Smooth muscle cell (in vitro differentiated cells): ENCODE data around the gene PRICKLE3. TPM values are rescaled to one million over a fixed set of nuclear protein-coding genes. Genes with fewer than 3 reads are reported as not detected.

Experiments
- DNase-seq: peaks from one replicate; lab custom pipeline; 2025; ENCODE audit not compliant: unreplicated experiment; lab: John Stamatoyannopoulos, UW
- H2AFZ ChIP-seq: fragments of 200-600 bp; sonication (generic); 2 replicates; pipeline ENCODE4 v1.6.0; 2016; ENCODE audit warnings: antibody characterized with exemption, low read depth, mild to moderate bottlenecking
- H3F3A ChIP-seq: fragments of 200-600 bp; sonication (generic); 2 replicates; pipeline ENCODE4 v1.6.0; 2017; ENCODE audit warnings: antibody characterized with exemption, low read depth
- H3K27ac ChIP-seq: fragments of 200-600 bp; sonication (generic); 2 replicates; pipeline ENCODE4 v1.5.1; 2016; ENCODE audit warnings: low read depth, mild to moderate bottlenecking
- H3K27me3 ChIP-seq: fragments of 200-600 bp; sonication (generic); 2 replicates; pipeline ENCODE4 v1.6.1; 2016; ENCODE audit warnings: low read depth, mild to moderate bottlenecking
- H3K36me3 ChIP-seq: fragments of 200-600 bp; sonication (generic); 2 replicates; pipeline ENCODE4 v1.5.1; 2016; ENCODE audit warnings: low read depth
- H3K4me1 ChIP-seq: fragments of 200-600 bp; sonication (generic); 2 replicates; pipeline ENCODE4 v1.5.1; 2016; ENCODE audit warnings: low read depth
- H3K4me2 ChIP-seq: fragments of 200-600 bp; sonication (generic); 2 replicates; pipeline ENCODE4 v1.6.0; 2016; ENCODE audit warnings: mild to moderate bottlenecking
- H3K4me3 ChIP-seq: fragments of 200-600 bp; sonication (generic); 2 replicates; pipeline ENCODE4 v1.5.1; 2016; ENCODE audit warnings: mild to moderate bottlenecking
- H3K79me2 ChIP-seq: fragments of 200-600 bp; sonication (generic); 2 replicates; pipeline ENCODE4 v1.6.0; 2016; ENCODE audit warnings: low read depth, mild to moderate bottlenecking
- H3K9ac ChIP-seq: fragments of 200-600 bp; sonication (generic); 2 replicates; pipeline ENCODE4 v1.6.0; 2016; ENCODE audit warnings: low read depth
- H3K9me3 ChIP-seq: fragments of 200-600 bp; sonication (generic); replicated peaks from 2 replicates; pipeline ENCODE4 v1.5.1; 2016; ENCODE audit warnings: low read depth
- H4K20me1 ChIP-seq: fragments of 200-600 bp; sonication (generic); 2 replicates; pipeline ENCODE4 v1.6.0; 2016; ENCODE audit warnings: low read depth
- WGBS: methylation state at CpG from one replicate; pipeline ENCODE4 v1.1.7; 2016; ENCODE audit warnings: low lambda C conversion rate; 5-methylcytosine and 5-hydroxymethylcytosine counted together
- polyA plus RNA-seq: library from polyadenylated mRNA; unstranded; fragments of >200 nt; fragmentation: Nextera tagmentation; extraction: Ambion mirVana; gene quantifications from 2 replicates; pipeline ENCODE4 v1.2.1, GENCODE V29; 2016
- total RNA-seq: library from RNA; depleted of rRNA; stranded (reverse); fragments of >200 nt; gene quantifications from 2 replicates; pipeline ENCODE4 v1.2.3, GENCODE V29; 2014
- TF ChIP-seq, protein P1 (sequence below): fragments of 200-600 bp; sonication (generic); IDR thresholded peaks from 2 replicates; pipeline ENCODE4 v1.5.1; 2017; ENCODE audit warnings: borderline replicate concordance, mild to moderate bottlenecking, antibody characterized with exemption; ENCODE audit not compliant: insufficient read depth, poor library complexity, severe bottlenecking

The PRICKLE3 gene, protein sequence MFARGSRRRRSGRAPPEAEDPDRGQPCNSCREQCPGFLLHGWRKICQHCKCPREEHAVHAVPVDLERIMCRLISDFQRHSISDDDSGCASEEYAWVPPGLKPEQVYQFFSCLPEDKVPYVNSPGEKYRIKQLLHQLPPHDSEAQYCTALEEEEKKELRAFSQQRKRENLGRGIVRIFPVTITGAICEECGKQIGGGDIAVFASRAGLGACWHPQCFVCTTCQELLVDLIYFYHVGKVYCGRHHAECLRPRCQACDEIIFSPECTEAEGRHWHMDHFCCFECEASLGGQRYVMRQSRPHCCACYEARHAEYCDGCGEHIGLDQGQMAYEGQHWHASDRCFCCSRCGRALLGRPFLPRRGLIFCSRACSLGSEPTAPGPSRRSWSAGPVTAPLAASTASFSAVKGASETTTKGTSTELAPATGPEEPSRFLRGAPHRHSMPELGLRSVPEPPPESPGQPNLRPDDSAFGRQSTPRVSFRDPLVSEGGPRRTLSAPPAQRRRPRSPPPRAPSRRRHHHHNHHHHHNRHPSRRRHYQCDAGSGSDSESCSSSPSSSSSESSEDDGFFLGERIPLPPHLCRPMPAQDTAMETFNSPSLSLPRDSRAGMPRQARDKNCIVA
- 3.5 and 11.3 TPM in 2 replicates for total RNA-seq
- 11.5 and 14.5 TPM in 2 replicates for polyA plus RNA-seq

DNA sequence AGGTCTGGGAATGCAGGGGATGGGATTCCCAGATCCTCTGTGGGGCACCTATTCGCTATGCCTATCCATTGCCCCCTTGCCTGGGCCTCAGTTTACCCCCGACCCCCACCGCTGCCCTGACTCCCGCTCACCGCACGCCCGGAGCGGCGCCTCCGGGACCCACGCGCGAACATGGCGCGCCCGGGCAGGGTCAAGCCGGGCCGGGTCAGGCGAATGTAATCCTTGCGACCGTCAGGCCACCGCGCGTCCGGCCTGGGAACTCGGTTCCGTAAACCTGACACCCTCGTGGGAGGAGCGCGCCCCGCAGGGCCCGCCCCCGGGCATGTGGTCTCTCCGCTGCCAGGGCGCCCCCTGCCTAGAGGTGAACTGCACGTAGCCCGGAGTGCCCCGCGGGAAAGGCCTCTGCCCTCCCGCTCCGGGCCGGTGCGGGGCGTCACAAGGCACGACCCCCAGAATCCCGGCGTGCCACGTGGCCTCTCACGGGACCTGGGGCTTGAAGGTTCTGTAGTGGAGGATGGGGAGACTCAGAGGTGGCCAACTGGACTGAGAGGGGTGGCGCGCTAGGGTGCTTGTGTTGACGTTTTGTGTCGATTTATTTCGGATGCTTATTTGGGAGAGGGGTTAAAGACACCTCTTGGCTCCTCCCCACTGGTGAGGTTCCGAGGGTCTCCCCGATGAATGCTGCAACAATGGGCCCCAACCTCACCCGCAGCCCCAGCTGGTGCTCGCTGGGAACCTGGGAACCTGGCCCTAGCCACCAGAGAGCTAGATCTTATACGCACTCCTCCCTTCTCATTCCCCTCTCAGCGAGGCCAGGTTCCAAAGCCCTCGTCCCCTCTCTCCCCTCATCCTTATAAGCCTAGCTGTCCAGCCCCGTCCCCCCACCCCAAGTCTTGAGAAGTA, at the start of gene PRICKLE3:
TSS of gene PRICKLE3 (minus strand) at position 249 of the 903 bp plus-strand sequence. CDS start at position 173, 76 bp downstream.
- peak within 1 kb of the TSS; percentile 57 for H3K27ac ChIP-seq
- H3K36me3 ChIP-seq: no peaks in the 10 kb centered on the region
- peaks cover 7% of the 10 kb centered on the region for H4K20me1 ChIP-seq
- H3K4me1 ChIP-seq: no peaks in the 10 kb centered on the region
- H3K9me3 ChIP-seq: no peaks in the 10 kb centered on the region
- H3K79me2 ChIP-seq: no peaks in the 10 kb centered on the region
- WGBS: 53% methylated on average over 58 of the region's 62 CpGs
- peak within 1 kb of the TSS; percentile 87 for H3K4me2 ChIP-seq
- H3F3A ChIP-seq: no peaks in the 10 kb centered on the region
- H3K4me3 ChIP-seq: peak within 1 kb of the TSS; percentile 50
- TF ChIP-seq, protein P1, sequence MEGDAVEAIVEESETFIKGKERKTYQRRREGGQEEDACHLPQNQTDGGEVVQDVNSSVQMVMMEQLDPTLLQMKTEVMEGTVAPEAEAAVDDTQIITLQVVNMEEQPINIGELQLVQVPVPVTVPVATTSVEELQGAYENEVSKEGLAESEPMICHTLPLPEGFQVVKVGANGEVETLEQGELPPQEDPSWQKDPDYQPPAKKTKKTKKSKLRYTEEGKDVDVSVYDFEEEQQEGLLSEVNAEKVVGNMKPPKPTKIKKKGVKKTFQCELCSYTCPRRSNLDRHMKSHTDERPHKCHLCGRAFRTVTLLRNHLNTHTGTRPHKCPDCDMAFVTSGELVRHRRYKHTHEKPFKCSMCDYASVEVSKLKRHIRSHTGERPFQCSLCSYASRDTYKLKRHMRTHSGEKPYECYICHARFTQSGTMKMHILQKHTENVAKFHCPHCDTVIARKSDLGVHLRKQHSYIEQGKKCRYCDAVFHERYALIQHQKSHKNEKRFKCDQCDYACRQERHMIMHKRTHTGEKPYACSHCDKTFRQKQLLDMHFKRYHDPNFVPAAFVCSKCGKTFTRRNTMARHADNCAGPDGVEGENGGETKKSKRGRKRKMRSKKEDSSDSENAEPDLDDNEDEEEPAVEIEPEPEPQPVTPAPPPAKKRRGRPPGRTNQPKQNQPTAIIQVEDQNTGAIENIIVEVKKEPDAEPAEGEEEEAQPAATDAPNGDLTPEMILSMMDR: no peak
- peak; percentile 32 for DNase-seq
- H3K9ac ChIP-seq: no peak within 1 kb of the TSS
- H2AFZ ChIP-seq: no peak within 1 kb of the TSS
- no peaks in the 10 kb centered on the region for H3K27me3 ChIP-seq

DNA sequence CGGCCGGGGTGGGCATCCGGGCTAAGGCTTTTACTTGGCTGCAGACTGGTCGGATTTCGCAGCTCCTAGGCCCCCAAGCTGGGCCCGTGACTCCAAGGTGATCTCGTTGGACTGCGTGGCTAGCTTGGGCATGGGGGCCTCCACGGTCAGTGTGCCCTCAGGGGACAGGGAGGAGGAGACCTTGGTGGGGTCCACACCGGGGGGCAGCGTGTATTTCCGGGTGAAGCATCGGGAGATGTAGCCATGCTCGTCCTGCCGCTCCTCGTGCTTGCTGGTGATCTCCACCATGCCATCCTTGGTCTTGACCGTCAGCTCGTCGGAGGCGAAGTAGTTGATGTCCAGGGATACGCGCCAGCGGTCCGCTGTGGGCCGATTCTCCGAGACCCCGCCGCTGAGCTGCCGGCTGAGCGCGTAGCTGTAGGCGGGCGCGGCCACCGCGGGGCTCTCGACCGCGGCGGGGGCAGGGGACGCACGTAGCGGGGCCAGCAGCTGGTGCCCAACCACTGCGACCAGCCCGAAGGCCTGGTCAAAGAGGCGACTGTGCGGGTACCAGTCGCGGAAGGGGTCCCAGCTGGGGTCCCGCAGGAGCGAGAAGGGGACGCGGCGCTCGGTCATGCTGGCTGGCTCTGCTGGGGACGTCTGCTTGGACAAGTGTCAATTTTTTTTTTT, 47.8 kb upstream of the PRICKLE3 start:
- H2AFZ ChIP-seq: no peak overlapping the region
- WGBS: 93% methylated on average over 56 of the region's 56 CpGs
- no peaks in the 10 kb centered on the region for H3K27me3 ChIP-seq
- H3K4me3 ChIP-seq: no peak overlapping the region
- H3K36me3 ChIP-seq: no peaks in the 10 kb centered on the region
- H3F3A ChIP-seq: no peaks in the 10 kb centered on the region
- no peak overlapping the region for H3K4me2 ChIP-seq
- TF ChIP-seq, protein P1: no peak
- no peaks in the 10 kb centered on the region for H3K79me2 ChIP-seq
- H3K27ac ChIP-seq: no peak overlapping the region
- H3K9ac ChIP-seq: no peak overlapping the region
- H4K20me1 ChIP-seq: no peaks in the 10 kb centered on the region
- DNase-seq: no peak
- H3K9me3 ChIP-seq: no peaks in the 10 kb centered on the region
- no peaks in the 10 kb centered on the region for H3K4me1 ChIP-seq

DNA sequence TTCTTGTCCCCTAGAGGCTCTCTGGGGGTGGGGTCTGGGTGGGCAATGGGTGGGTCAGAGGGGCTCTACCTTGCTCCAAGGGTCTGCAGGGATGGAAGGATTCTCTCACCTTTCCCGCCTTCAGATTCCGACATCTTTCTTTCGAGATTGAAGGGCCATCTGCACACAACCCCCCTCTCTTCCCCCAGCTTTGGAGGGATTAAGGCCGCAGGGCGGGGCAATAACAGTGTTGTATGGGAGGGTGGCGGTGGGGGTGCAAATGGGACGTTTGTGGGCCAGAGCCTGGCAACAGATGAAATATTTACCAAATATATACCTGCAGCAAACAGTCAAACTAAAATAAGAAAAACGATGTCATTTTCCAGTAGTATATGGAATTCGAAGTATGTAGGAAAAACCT, 47.0 kb upstream of the PRICKLE3 start, which contains the start of gene CACNA1F:
TSS of gene CACNA1F (minus strand) at position 165 of the 400 bp plus-strand sequence. CDS start at position 134, 31 bp downstream.
- H3K4me1 ChIP-seq: no peaks in the 10 kb centered on the region
- no peak within 1 kb of the TSS for H3K4me3 ChIP-seq
- DNase-seq: no peak
- no peak within 1 kb of the TSS for H3K4me2 ChIP-seq
- TF ChIP-seq, protein P1: no peak
- no peaks in the 10 kb centered on the region for H3K9me3 ChIP-seq
- H3K9ac ChIP-seq: no peak within 1 kb of the TSS
- no peak within 1 kb of the TSS for H3K27ac ChIP-seq
- 84% methylated on average over 9 of the region's 9 CpGs for WGBS
- H3F3A ChIP-seq: no peaks in the 10 kb centered on the region
- H2AFZ ChIP-seq: no peak within 1 kb of the TSS
- no peaks in the 10 kb centered on the region for H4K20me1 ChIP-seq
- no peaks in the 10 kb centered on the region for H3K36me3 ChIP-seq
- no peaks in the 10 kb centered on the region for H3K79me2 ChIP-seq
- H3K27me3 ChIP-seq: no peaks in the 10 kb centered on the region
